Stimulated activated CD4-positive, alpha-beta T cell treated with anti-CD3 and anti-CD28 coated beads, Interleukin-4, amount 100 ng/mL, for 4 hours (primary cell): ENCODE measurements around the gene PKDREJ.
"Not testable (repeated sequence)": the region's sequence is repeated elsewhere in the genome, so short reads cannot be mapped to it uniquely, and the experiment has no call there.

Experiments used
- DNase-seq, 2 experiments: peaks; one replicate each; pipeline ENCODE4 v3.0.0-alpha.2; 2020

The PKDREJ gene

GRCh38 chr22:46263216-46263590 is at the start of gene PKDREJ:
Gene PKDREJ (minus strand): TSS chr22:46263343. CDS start chr22:46263322, 21 bp downstream.
- no peak for DNase-seq

GRCh38 chr22:46312848-46313247 is 49.7 kb upstream of the PKDREJ start:
- DNase-seq, result not testable (repeated sequence)

GRCh38 chr22:46312056-46312455 is 48.9 kb upstream of the PKDREJ start:
- DNase-seq, result no peak

GRCh38 chr22:46309526-46310085 is 46.5 kb upstream of the PKDREJ start:
- DNase-seq, result no peak

- no peak for DNase-seq
Measured at GRCh38 chr22:46308283-46308988, 45.3 kb upstream of the PKDREJ start.

GRCh38 chr22:46303347-46303965 is 40.3 kb upstream of the PKDREJ start:
- DNase-seq, result no peak

GRCh38 chr22:46300491-46300890 is 37.3 kb upstream of the PKDREJ start:
- no peak for DNase-seq

- DNase-seq, result no peak
Measured at GRCh38 chr22:46299101-46299500, 36.0 kb upstream of the PKDREJ start.

- no peak for DNase-seq
Measured at GRCh38 chr22:46297151-46297812, 34.1 kb upstream of the PKDREJ start.

- DNase-seq, result peak; percentile 95 to 96
Measured at GRCh38 chr22:46296257-46297150, 33.4 kb upstream of the PKDREJ start, which contains the start of gene GTSE1. Gene GTSE1 (plus strand): TSS chr22:46296870. CDS start chr22:46297401, 531 bp downstream.

- no peak for DNase-seq
Measured at GRCh38 chr22:46295277-46295971, 32.3 kb upstream of the PKDREJ start.

- no peak for DNase-seq
Measured at GRCh38 chr22:46294784-46295183, 31.6 kb upstream of the PKDREJ start.

GRCh38 chr22:46293577-46294260 is 30.6 kb upstream of the PKDREJ start:
- no peak for DNase-seq

- no peak for DNase-seq
Measured at GRCh38 chr22:46292732-46293131, 29.6 kb upstream of the PKDREJ start.

GRCh38 chr22:46292173-46292572 is 29.0 kb upstream of the PKDREJ start:
- no peak for DNase-seq

- DNase-seq, result no peak
Measured at GRCh38 chr22:46290843-46291785, 28.0 kb upstream of the PKDREJ start.

GRCh38 chr22:46290121-46290842 is 27.1 kb upstream of the PKDREJ start:
- no peak for DNase-seq

- no peak for DNase-seq
Measured at GRCh38 chr22:46289244-46289891, 26.2 kb upstream of the PKDREJ start.

GRCh38 chr22:46288846-46289243 is 25.7 kb upstream of the PKDREJ start:
- DNase-seq, result no peak
